ENCODE measurements around the gene POU2F3. TPM values are rescaled to one million over a fixed set of nuclear protein-coding genes. Genes with fewer than 3 reads are reported as not detected.

The POU2F3 gene
- total and polyA plus RNA-seq, 3 donors from 2014 or later, result 0.16 to 0.49 (median 0.31) TPM

GRCh38 chr11:120324932-120325810, 85.2 kb downstream of the POU2F3 start, which contains the start of gene TLCD5:
Gene TLCD5 (plus strand): TSS chr11:120325299. CDS start chr11:120327442, 2,143 bp downstream.
- peak within 1 kb of the TSS; percentile 76 for H3K4me3 ChIP-seq
- DNase-seq, result peak; percentile 69
- WGBS, 2 donors, result 1% methylated on average over 44 to 61 of the region's 84 CpGs
- TF ChIP-seq CTCF (IDR thresholded peaks at IDR 0.05), result peak in 1 of 3 experiments; percentile 9
- TF ChIP-seq POLR2A (IDR thresholded peaks at IDR 0.05), result no peak
- H3K27ac ChIP-seq, result peak within 1 kb of the TSS; percentile 91 to 95
- no peaks in the 10 kb centered on the region for H3K27me3 ChIP-seq
- no peaks in the 10 kb centered on the region for H3K36me3 ChIP-seq (ENCODE audit: low read depth, missing control alignments)
- H3K4me1 ChIP-seq, result peaks cover 16% of the 10 kb centered on the region
- no peaks in the 10 kb centered on the region for H3K9me3 ChIP-seq
- intact Hi-C loops (cut with DNase I; ENCODE audit: low total_unique reads), result no loop called here

- Histone ChIP-seq H3K27me3 (no peaks in the 10 kb centered on the region), H3K4me3 (peak overlapping the region; percentile 76), H3K4me1 (peaks cover 16% of the 10 kb centered on the region), H3K36me3 (ENCODE audit: low read depth, missing control alignments) (no peaks in the 10 kb centered on the region), H3K9me3 (no peaks in the 10 kb centered on the region), H3K27ac (peak overlapping the region; percentile 91 to 95)
- intact Hi-C loops (cut with DNase I; ENCODE audit: low total_unique reads), result no loop called here
- DNase-seq, result no peak
- no peak for TF ChIP-seq CTCF (IDR thresholded peaks at IDR 0.05)
- no peak for TF ChIP-seq POLR2A (IDR thresholded peaks at IDR 0.05)
- WGBS, 2 donors, result 20 to 21% methylated on average over 3 of the region's 3 CpGs
Measured at GRCh38 chr11:120326228-120326627, 86.3 kb downstream of the POU2F3 start.

- TF ChIP-seq CTCF (IDR thresholded peaks at IDR 0.05), result no peak
- no peak for TF ChIP-seq POLR2A (IDR thresholded peaks at IDR 0.05)
- H3K4me3 ChIP-seq, result no peak overlapping the region
- H3K27ac ChIP-seq, result peak overlapping the region in 1 of 2 donors; percentile 95
- H3K4me1 ChIP-seq, result peaks cover 20% of the 10 kb centered on the region
- intact Hi-C loops (cut with DNase I; ENCODE audit: low total_unique reads), result no loop called here
- DNase-seq, result no peak
- WGBS, 2 donors, result 58 to 64% methylated on average over 4 of the region's 4 CpGs
- H3K36me3 ChIP-seq (ENCODE audit: low read depth, missing control alignments), result no peaks in the 10 kb centered on the region
- H3K27me3 ChIP-seq, result no peaks in the 10 kb centered on the region
- no peaks in the 10 kb centered on the region for H3K9me3 ChIP-seq
Measured at GRCh38 chr11:120326845-120327281, 86.9 kb downstream of the POU2F3 start.

- no peak for TF ChIP-seq POLR2A (IDR thresholded peaks at IDR 0.05)
- no peak for TF ChIP-seq CTCF (IDR thresholded peaks at IDR 0.05)
- Histone ChIP-seq H3K4me3 (no peak overlapping the region), H3K9me3 (no peaks in the 10 kb centered on the region), H3K27ac (peak overlapping the region in 1 of 2 donors; percentile 95), H3K36me3 (ENCODE audit: low read depth, missing control alignments) (no peaks in the 10 kb centered on the region), H3K27me3 (no peaks in the 10 kb centered on the region), H3K4me1 (peaks cover 20% of the 10 kb centered on the region)
- intact Hi-C loops (cut with DNase I; ENCODE audit: low total_unique reads), result no loop called here
- 95 to 96% methylated on average over 4 of the region's 4 CpGs for WGBS, 2 donors
- DNase-seq, result no peak
Measured at GRCh38 chr11:120327311-120327710, 87.4 kb downstream of the POU2F3 start.

Measured in testis (tissue), 3 donors.